ENCODE measurements around the gene CFAP45. TPM values are rescaled to one million over a fixed set of nuclear protein-coding genes. Genes with fewer than 3 reads are reported as not detected.
A peak's percentile ranks its signal among the peaks of the same experiment; 100 is the strongest.

CFAP45 gene
- total and polyA plus RNA-seq, 7 experiments from 2014 or later = 0.17 to 2.8 (median 0.87) TPM

GRCh38 chr1:159870704-159871103 is 29.3 kb downstream of the CFAP45 start:
- H3K27ac Mint-ChIP-seq = no peak overlapping the region
- Histone ChIP-seq H3K27ac (ENCODE audit: low read depth, low read length) (no peak overlapping the region), H3K9me3 (ENCODE audit: control insufficient read depth in 2 of 3, low read length in 3 of 3) (no peaks in the 10 kb centered on the region), H3K4me1 (ENCODE audit: control insufficient read depth in 2 of 2, insufficient read depth in 2 of 2, low read length in 2 of 2) (peaks cover 3 to 7% of the 10 kb centered on the region in 2 donors), H3K36me3 (ENCODE audit: control insufficient read depth in 2 of 3, insufficient read depth in 3 of 3, low read length in 3 of 3) (no peaks in the 10 kb centered on the region), H3K4me3 (ENCODE audit: low read length) (no peak overlapping the region), H3K27me3 (ENCODE audit: control insufficient read depth in 2 of 2, insufficient read depth in 2 of 2, low read length in 2 of 2) (no peaks in the 10 kb centered on the region)
- no peak for ATAC-seq
- DNase-seq = no peak
- peaks cover 0 to 9% (median 0%) of the 10 kb centered on the region in 5 donors for H3K36me3 Mint-ChIP-seq
- peaks cover 4 to 17% (median 6%) of the 10 kb centered on the region in 5 donors for H3K27me3 Mint-ChIP-seq
- ChIA-PET CTCF (interaction anchor here (0.7 kb wide), 1 partner anchor 20 kb away, joined by 3 read pairs; no protein-coding TSS in a partner anchor), POLR2A (no interaction called here)
- no peak overlapping the region for H3K4me3 Mint-ChIP-seq
- peaks cover 13 to 24% (median 16%) of the 10 kb centered on the region in 7 donors for H3K4me1 Mint-ChIP-seq
- no peaks in the 10 kb centered on the region for H3K9me3 Mint-ChIP-seq
- intact Hi-C loops (cut with micrococcal nuclease) = no loop called here

DNA sequence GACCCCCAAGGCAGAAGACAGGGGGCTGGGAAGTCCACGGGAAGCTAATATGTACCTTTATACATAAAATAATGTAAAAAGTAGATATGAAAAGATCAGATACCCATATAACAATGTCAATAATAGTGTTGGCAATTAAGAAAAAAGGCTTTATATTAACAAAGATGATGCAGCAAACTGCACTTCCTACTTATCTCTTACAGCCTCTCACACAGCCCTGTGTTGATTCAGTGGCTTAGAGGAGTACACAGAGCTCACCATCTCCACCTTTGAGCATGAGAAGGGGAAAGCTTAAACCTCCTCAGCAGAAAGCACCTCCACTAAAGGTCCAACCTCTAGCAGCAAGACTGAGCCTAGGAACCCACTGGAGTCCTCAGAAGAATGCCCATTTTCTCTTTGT is 30.4 kb downstream of the CFAP45 start:
- Mint-ChIP-seq H3K27me3 (peaks cover 4 to 17% (median 6%) of the 10 kb centered on the region in 5 donors), H3K4me1 (peaks cover 13 to 24% (median 20%) of the 10 kb centered on the region in 7 donors), H3K27ac (no peak overlapping the region), H3K36me3 (peaks cover 0 to 9% (median 0%) of the 10 kb centered on the region in 5 donors), H3K4me3 (no peak overlapping the region), H3K9me3 (no peaks in the 10 kb centered on the region)
- no peak for ATAC-seq
- Histone ChIP-seq H3K36me3 (ENCODE audit: control insufficient read depth in 2 of 3, insufficient read depth in 3 of 3, low read length in 3 of 3) (no peaks in the 10 kb centered on the region), H3K4me1 (ENCODE audit: control insufficient read depth in 2 of 2, insufficient read depth in 2 of 2, low read length in 2 of 2) (peaks cover 3 to 7% of the 10 kb centered on the region in 2 donors), H3K4me3 (ENCODE audit: low read length) (no peak overlapping the region), H3K27ac (ENCODE audit: low read depth, low read length) (no peak overlapping the region), H3K9me3 (ENCODE audit: control insufficient read depth in 2 of 3, low read length in 3 of 3) (no peaks in the 10 kb centered on the region), H3K27me3 (ENCODE audit: control insufficient read depth in 2 of 2, insufficient read depth in 2 of 2, low read length in 2 of 2) (no peaks in the 10 kb centered on the region)
- ChIA-PET POLR2A (no interaction called here), CTCF (interaction anchor here (0.6 to 1.4 kb wide), 2 partner anchors 19 kb away, joined by 3 read pairs; no protein-coding TSS in a partner anchor)
- DNase-seq = no peak
- intact Hi-C loops (cut with micrococcal nuclease) = no loop called here

GRCh38 chr1:159869173-159869572 is 30.8 kb downstream of the CFAP45 start:
- no peak for DNase-seq
- H3K9me3 Mint-ChIP-seq = peaks cover 0 to 2% (median 0%) of the 10 kb centered on the region in 11 donors
- Histone ChIP-seq H3K27me3 (ENCODE audit: control insufficient read depth in 2 of 2, insufficient read depth in 2 of 2, low read length in 2 of 2) (no peaks in the 10 kb centered on the region), H3K4me3 (ENCODE audit: low read length) (no peak overlapping the region), H3K9me3 (ENCODE audit: control insufficient read depth in 2 of 3, low read length in 3 of 3) (no peaks in the 10 kb centered on the region), H3K27ac (ENCODE audit: low read depth, low read length) (no peak overlapping the region), H3K4me1 (ENCODE audit: control insufficient read depth in 2 of 2, insufficient read depth in 2 of 2, low read length in 2 of 2) (peaks cover 3 to 7% of the 10 kb centered on the region in 2 donors), H3K36me3 (ENCODE audit: control insufficient read depth in 2 of 3, insufficient read depth in 3 of 3, low read length in 3 of 3) (no peaks in the 10 kb centered on the region)
- peaks cover 0 to 6% (median 0%) of the 10 kb centered on the region in 5 donors for H3K36me3 Mint-ChIP-seq
- POLR2A ChIA-PET = no interaction called here
- H3K27ac Mint-ChIP-seq = no peak overlapping the region
- peaks cover 13 to 24% (median 20%) of the 10 kb centered on the region in 7 donors for H3K4me1 Mint-ChIP-seq
- H3K27me3 Mint-ChIP-seq = peaks cover 5 to 14% (median 7%) of the 10 kb centered on the region in 5 donors
- peak; percentile 14 for ATAC-seq
- CTCF ChIA-PET = interaction anchor here (1.4 kb wide), 1 partner anchor 18 kb away, joined by 3 read pairs; no protein-coding TSS in a partner anchor
- intact Hi-C loops (cut with micrococcal nuclease) = no loop called here
- H3K4me3 Mint-ChIP-seq = no peak overlapping the region

DNA sequence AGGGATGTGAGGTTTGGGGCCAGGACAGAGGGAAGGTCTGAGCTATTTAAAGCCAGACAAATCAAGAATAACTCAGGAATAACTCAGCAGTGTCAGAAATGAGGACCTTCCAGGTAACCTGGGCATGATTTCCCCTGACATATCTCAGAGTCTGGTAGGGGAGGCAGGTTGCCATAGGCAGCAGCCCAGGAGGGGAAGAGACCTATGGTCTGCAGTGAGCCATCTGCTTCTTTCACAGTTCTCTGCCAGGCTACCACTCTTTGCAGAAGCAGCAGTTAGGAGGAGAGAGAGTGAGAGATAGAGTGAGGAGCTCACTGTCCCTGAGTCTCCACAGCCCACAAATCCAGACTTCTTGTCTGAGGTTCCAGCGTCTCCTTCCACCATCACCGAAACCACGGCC is 31.2 kb downstream of the CFAP45 start:
- Histone ChIP-seq H3K27ac (ENCODE audit: low read depth, low read length) (no peak overlapping the region), H3K4me3 (ENCODE audit: low read length) (no peak overlapping the region), H3K27me3 (ENCODE audit: control insufficient read depth in 2 of 2, insufficient read depth in 2 of 2, low read length in 2 of 2) (no peaks in the 10 kb centered on the region), H3K4me1 (ENCODE audit: control insufficient read depth in 2 of 2, insufficient read depth in 2 of 2, low read length in 2 of 2) (peaks cover 3 to 7% of the 10 kb centered on the region in 2 donors), H3K36me3 (ENCODE audit: control insufficient read depth in 2 of 3, insufficient read depth in 3 of 3, low read length in 3 of 3) (no peaks in the 10 kb centered on the region), H3K9me3 (ENCODE audit: control insufficient read depth in 2 of 3, low read length in 3 of 3) (no peaks in the 10 kb centered on the region)
- Mint-ChIP-seq H3K4me1 (peaks cover 13 to 24% (median 20%) of the 10 kb centered on the region in 7 donors), H3K4me3 (no peak overlapping the region), H3K27ac (no peak overlapping the region), H3K9me3 (peaks cover 0 to 2% (median 0%) of the 10 kb centered on the region in 11 donors), H3K27me3 (peaks cover 5 to 12% (median 6%) of the 10 kb centered on the region in 5 donors), H3K36me3 (peaks cover 0 to 5% (median 0%) of the 10 kb centered on the region in 5 donors)
- intact Hi-C loops (cut with micrococcal nuclease) = no loop called here
- CTCF ChIA-PET = interaction anchor here (1.4 kb wide), 1 partner anchor 18 kb away, joined by 3 read pairs; no protein-coding TSS in a partner anchor
- POLR2A ChIA-PET = no interaction called here
- no peak for ATAC-seq
- no peak for DNase-seq

DNA sequence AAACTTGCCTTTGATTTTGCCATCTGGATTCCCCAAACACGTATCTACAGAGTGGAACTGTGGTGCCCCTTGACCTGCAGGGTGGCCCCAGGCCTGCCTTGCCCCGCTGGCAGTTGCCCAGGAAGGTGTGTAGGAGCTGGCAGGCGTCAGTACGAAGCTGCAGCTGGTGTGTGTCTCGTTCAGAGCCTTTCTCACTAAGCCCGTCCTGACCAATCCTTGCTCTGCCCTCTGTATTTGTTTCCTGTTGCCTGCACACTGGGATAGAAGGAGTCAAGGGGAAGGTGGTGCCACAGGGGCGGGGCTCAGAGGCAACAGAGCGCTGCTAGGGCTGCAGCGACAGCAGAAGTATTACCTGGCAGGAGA is 32.3 kb downstream of the CFAP45 start:
- peaks cover 0 to 5% (median 0%) of the 10 kb centered on the region in 5 donors for H3K36me3 Mint-ChIP-seq
- peaks cover 3 to 7% of the 10 kb centered on the region in 2 donors for H3K4me1 ChIP-seq (ENCODE audit: control insufficient read depth in 2 of 2, insufficient read depth in 2 of 2, low read length in 2 of 2)
- H3K9me3 Mint-ChIP-seq = peaks cover 0 to 2% (median 0%) of the 10 kb centered on the region in 11 donors
- peaks cover 0 to 12% (median 6%) of the 10 kb centered on the region in 5 donors for H3K27me3 Mint-ChIP-seq
- H3K4me3 ChIP-seq (ENCODE audit: low read length) = no peak overlapping the region
- CTCF ChIA-PET = no interaction called here
- no peak overlapping the region for H3K4me3 Mint-ChIP-seq
- peaks cover 13 to 24% (median 20%) of the 10 kb centered on the region in 7 donors for H3K4me1 Mint-ChIP-seq
- intact Hi-C loops (cut with micrococcal nuclease) = no loop called here
- no peak for ATAC-seq
- H3K27ac Mint-ChIP-seq = peak overlapping the region in 1 of 9 donors; percentile 51
- POLR2A ChIA-PET = no interaction called here
- no peaks in the 10 kb centered on the region for H3K27me3 ChIP-seq (ENCODE audit: control insufficient read depth in 2 of 2, insufficient read depth in 2 of 2, low read length in 2 of 2)
- H3K36me3 ChIP-seq (ENCODE audit: control insufficient read depth in 2 of 3, insufficient read depth in 3 of 3, low read length in 3 of 3) = no peaks in the 10 kb centered on the region
- no peak overlapping the region for H3K27ac ChIP-seq (ENCODE audit: low read depth, low read length)
- H3K9me3 ChIP-seq (ENCODE audit: control insufficient read depth in 2 of 3, low read length in 3 of 3) = no peaks in the 10 kb centered on the region
- no peak for DNase-seq

DNA sequence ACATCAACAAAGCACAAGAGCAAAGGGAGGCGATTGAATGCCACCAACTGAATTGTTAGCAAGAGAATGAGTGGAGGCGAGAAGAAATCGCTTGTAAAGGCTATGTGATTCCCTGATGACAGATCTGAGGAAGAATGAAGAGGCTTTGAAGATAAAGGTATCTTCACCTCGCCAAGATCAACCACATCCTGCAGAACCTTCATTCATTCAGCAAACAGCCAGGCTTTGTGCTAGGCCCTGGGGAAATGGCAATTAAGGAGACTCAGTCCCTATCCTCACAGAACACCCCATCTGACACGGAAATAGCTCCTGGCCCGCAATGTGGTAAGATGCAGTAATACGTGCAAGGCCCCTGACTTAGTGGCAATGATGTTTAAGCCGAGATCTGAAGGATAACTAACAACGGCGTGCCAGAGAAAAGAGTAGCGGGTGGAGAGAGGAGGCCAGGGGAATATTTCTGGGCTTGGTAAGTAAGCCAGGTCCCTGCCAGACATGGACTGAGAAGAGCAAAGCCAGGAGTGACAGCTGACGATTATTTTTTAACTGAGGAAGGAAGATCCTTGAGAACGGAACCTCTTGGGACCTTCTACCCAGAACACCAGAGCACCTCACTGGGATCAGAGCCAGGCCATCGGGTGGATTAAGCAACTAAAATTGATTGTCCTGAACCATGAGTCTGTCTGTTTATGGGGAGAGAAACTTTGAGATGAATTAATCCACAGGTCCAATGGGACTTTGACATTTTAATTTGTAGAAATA is 32.9 kb downstream of the CFAP45 start:
- H3K4me1 Mint-ChIP-seq = peaks cover 13 to 24% (median 20%) of the 10 kb centered on the region in 7 donors
- POLR2A ChIA-PET = interaction anchor here (1.5 kb wide), 1 partner anchor 14 kb away, joined by 3 read pairs; no protein-coding TSS in a partner anchor
- ATAC-seq = no peak
- H3K9me3 ChIP-seq (ENCODE audit: control insufficient read depth in 2 of 3, low read length in 3 of 3) = no peaks in the 10 kb centered on the region
- H3K4me3 Mint-ChIP-seq = no peak overlapping the region
- H3K27ac ChIP-seq (ENCODE audit: low read depth, low read length) = no peak overlapping the region
- H3K27me3 Mint-ChIP-seq = peaks cover 0 to 12% (median 6%) of the 10 kb centered on the region in 5 donors
- no peaks in the 10 kb centered on the region for H3K27me3 ChIP-seq (ENCODE audit: control insufficient read depth in 2 of 2, insufficient read depth in 2 of 2, low read length in 2 of 2)
- H3K9me3 Mint-ChIP-seq = peaks cover 0 to 2% (median 0%) of the 10 kb centered on the region in 11 donors
- peak in 5 of 9 donors; percentile 10 to 31 (median 25) for DNase-seq
- intact Hi-C loops (cut with micrococcal nuclease) = no loop called here
- no peaks in the 10 kb centered on the region for H3K36me3 ChIP-seq (ENCODE audit: control insufficient read depth in 2 of 3, insufficient read depth in 3 of 3, low read length in 3 of 3)
- H3K27ac Mint-ChIP-seq = peak overlapping the region in 2 of 9 donors; percentile 50 to 63
- no peak overlapping the region for H3K4me3 ChIP-seq (ENCODE audit: low read length)
- H3K36me3 Mint-ChIP-seq = peaks cover 0 to 5% (median 0%) of the 10 kb centered on the region in 5 donors
- H3K4me1 ChIP-seq (ENCODE audit: control insufficient read depth in 2 of 2, insufficient read depth in 2 of 2, low read length in 2 of 2) = peaks cover 3 to 7% of the 10 kb centered on the region in 2 donors
- CTCF ChIA-PET = no interaction called here
